Upper lobe of right lung (tissue), 1 donor: ENCODE measurements around the gene SP1. TPM values are rescaled to one million over a fixed set of nuclear protein-coding genes. Genes with fewer than 3 reads are reported as not detected.

Experiments used
- ATAC-seq: fragments of 200-7000 bp; cut with Tn5 transposase; one replicate; pipeline ENCODE4 v1.9.1; 2020; ENCODE audit warnings: mild to moderate bottlenecking, moderate library complexity
- DNase-seq: peaks from one replicate; pipeline ENCODE4 v3.0.0-alpha.2; 2020
- H3K27ac ChIP-seq: fragments of 200-600 bp; one replicate; pipeline ENCODE4 v1.8.0; 2022
- H3K27me3 ChIP-seq: fragments of 200-600 bp; one replicate; pipeline ENCODE4 v1.8.0; 2022; ENCODE audit warnings: mild to moderate bottlenecking
- H3K36me3 ChIP-seq: fragments of 200-600 bp; one replicate; pipeline ENCODE4 v1.8.0; 2022
- H3K4me1 ChIP-seq: fragments of 200-600 bp; one replicate; pipeline ENCODE4 v1.8.0; 2022
- H3K4me3 ChIP-seq: fragments of 200-600 bp; one replicate; pipeline ENCODE4 v1.8.0; 2022; ENCODE audit warnings: mild to moderate bottlenecking
- H3K9me3 ChIP-seq: fragments of 200-600 bp; one replicate; pipeline ENCODE4 v1.8.0; 2022
- intact Hi-C: fragments of 100-400 bp; cut with DNase I; formaldehyde crosslinking; loops from one replicate; pipeline ENCODE4 v1.11.0; 2022
- total RNA-seq: library from RNA; stranded (reverse); fragmentation: NEBNext Ultra II Directional; extraction: Animal tissue kit (Norgen Biotek cat#: 25700); gene quantifications from one replicate; pipeline ENCODE4 v1.2.1, GENCODE V29; 2021
- TF ChIP-seq, protein P1 (sequence below): fragments of 200-600 bp; IDR thresholded peaks from one replicate; pipeline ENCODE4 v1.8.0; 2022; ENCODE audit warnings: antibody characterized with exemption
- donor health status: DM: no; HTN: yes; CAD: no; lungs with severe emphysema.

Gene SP1
- total RNA-seq, 1 donor from 2014 or later, result 87.7 TPM

DNA sequence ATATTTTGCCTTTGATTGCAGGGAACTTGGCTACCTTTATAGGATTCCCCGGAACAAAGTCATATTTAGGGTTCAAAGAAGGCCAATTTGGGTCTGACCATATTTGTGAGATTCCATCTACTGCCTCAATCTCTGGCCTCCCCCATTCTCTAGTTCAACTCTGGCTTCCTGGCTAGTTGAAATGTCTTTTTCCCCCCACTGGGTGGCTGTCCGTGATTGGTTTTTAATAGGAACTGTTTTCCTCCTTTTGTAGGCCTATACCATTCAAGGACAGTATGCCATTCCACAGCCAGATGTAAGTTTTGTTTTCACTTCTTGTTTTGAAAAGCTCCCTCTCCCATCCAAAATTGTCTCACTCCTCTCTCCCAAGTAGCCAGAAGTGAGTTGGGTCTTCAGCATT lies 85.7 kb downstream of the SP1 start:
- TF ChIP-seq, protein P1, sequence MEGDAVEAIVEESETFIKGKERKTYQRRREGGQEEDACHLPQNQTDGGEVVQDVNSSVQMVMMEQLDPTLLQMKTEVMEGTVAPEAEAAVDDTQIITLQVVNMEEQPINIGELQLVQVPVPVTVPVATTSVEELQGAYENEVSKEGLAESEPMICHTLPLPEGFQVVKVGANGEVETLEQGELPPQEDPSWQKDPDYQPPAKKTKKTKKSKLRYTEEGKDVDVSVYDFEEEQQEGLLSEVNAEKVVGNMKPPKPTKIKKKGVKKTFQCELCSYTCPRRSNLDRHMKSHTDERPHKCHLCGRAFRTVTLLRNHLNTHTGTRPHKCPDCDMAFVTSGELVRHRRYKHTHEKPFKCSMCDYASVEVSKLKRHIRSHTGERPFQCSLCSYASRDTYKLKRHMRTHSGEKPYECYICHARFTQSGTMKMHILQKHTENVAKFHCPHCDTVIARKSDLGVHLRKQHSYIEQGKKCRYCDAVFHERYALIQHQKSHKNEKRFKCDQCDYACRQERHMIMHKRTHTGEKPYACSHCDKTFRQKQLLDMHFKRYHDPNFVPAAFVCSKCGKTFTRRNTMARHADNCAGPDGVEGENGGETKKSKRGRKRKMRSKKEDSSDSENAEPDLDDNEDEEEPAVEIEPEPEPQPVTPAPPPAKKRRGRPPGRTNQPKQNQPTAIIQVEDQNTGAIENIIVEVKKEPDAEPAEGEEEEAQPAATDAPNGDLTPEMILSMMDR, result no peak
- no peak for ATAC-seq
- no peak overlapping the region for H3K27ac ChIP-seq
- no peak overlapping the region for H3K4me3 ChIP-seq
- DNase-seq, result no peak
- peaks cover 5% of the 10 kb centered on the region for H3K4me1 ChIP-seq
- no peaks in the 10 kb centered on the region for H3K27me3 ChIP-seq
- intact Hi-C loops, result no loop called here
- peaks cover 100% of the 10 kb centered on the region for H3K36me3 ChIP-seq
- no peaks in the 10 kb centered on the region for H3K9me3 ChIP-seq

Other genes with a start within 250 kb of the SP1 start
- gene ZNF740, start 199.5 kb upstream of the SP1 start, total RNA-seq, result 46.8 TPM
- gene CSAD, start 199.3 kb upstream of the SP1 start, total RNA-seq, result 41.7 TPM
- gene ITGB7, start 172.9 kb upstream of the SP1 start, total RNA-seq, result 7.7 TPM
- 23.8 TPM for gene RARG, start 148.0 kb upstream of the SP1 start, total RNA-seq
- 0.35 TPM for gene ESPL1, start 111.9 kb upstream of the SP1 start, total RNA-seq
- 424 TPM for gene PFDN5, start 84.6 kb upstream of the SP1 start, total RNA-seq
- gene MYG1, start 80.5 kb upstream of the SP1 start, total RNA-seq, result 41.9 TPM
- 43.2 TPM for gene AAAS, start 58.6 kb upstream of the SP1 start, total RNA-seq
- not detected for gene SP7, start 43.8 kb upstream of the SP1 start, total RNA-seq
- 0.46 TPM for gene AMHR2, start 43.7 kb downstream of the SP1 start, total RNA-seq
- gene PRR13, start 61.6 kb downstream of the SP1 start, total RNA-seq, result 172 TPM
- gene PCBP2, start 71.9 kb downstream of the SP1 start, total RNA-seq, result 727 TPM
- 22.3 TPM for gene MAP3K12, start 119.3 kb downstream of the SP1 start, total RNA-seq
- 33.1 TPM for gene TARBP2, start 121.1 kb downstream of the SP1 start, total RNA-seq
- gene NPFF, start 127.3 kb downstream of the SP1 start, total RNA-seq, result not detected
- gene ATF7, start 246.2 kb downstream of the SP1 start, total RNA-seq, result 54.0 TPM